ENCODE measurements around the gene NMNAT3. TPM values are rescaled to one million over a fixed set of nuclear protein-coding genes. Genes with fewer than 3 reads are reported as not detected.

Gene NMNAT3
- total RNA-seq, 4 donors from 2014 or later, result 10.3 to 16.5 (median 12.6) TPM

DNA sequence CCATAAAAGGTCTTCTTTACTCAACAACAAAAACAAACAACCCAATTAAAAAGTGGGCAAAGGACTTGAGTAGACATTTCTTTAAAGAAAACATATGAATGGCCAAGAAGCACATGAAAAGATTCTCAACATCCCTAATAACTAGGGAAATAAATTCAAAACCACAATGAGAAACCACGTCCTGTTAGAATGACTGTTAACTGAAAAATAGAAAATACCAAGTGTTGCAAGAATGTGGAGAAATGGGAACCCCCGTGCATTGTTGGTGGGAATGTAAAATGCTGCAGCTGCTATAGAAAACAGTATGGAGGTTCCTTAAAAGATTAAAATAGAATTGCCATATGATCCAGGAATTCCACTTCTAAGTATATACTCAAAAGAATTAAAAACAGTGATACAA lies 34.8 kb downstream of the NMNAT3 start:
- TF ChIP-seq POLR2A (IDR thresholded peaks at IDR 0.05) (no peak), CTCF (IDR thresholded peaks at IDR 0.05) (no peak)
- Histone ChIP-seq H3K4me3 (replicated peaks in 1 of 3) (no peak overlapping the region), H3K36me3 (no peaks in the 10 kb centered on the region), H3K9me3 (no peaks in the 10 kb centered on the region), H3K27me3 (no peaks in the 10 kb centered on the region), H3K27ac (no peak overlapping the region), H3K4me1 (no peaks in the 10 kb centered on the region)
- intact Hi-C loops (cut with DNase I), result no loop called here
- no peak for DNase-seq
- 76 to 84% methylated on average over 2 of the region's 2 CpGs for WGBS, 2 donors

DNA sequence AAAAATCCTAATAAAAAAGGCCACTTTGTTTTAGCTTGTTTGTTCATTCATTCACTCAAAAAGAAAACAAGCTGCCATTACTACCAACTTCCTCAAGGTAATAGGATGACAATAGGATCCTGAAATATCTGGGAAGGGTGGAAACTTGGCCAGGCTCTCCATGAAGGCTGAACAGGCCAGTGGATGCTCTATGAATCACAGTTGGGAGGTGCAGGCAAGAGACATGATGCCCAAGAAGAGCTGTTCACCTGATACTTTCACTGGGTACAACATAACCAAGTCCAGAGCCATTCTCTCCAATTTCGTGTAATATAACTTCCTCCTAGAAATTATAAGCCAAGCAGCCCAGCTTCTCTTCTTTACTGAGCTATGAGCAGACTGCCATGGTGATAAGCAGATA lies 37.3 kb downstream of the NMNAT3 start:
- Histone ChIP-seq H3K36me3 (no peaks in the 10 kb centered on the region), H3K27me3 (no peaks in the 10 kb centered on the region), H3K9me3 (no peaks in the 10 kb centered on the region), H3K27ac (no peak overlapping the region), H3K4me3 (replicated peaks in 1 of 3) (no peak overlapping the region), H3K4me1 (no peaks in the 10 kb centered on the region)
- DNase-seq, result no peak
- WGBS, 2 donors, result 79 to 94% methylated on average over 1 of the region's 1 CpG
- intact Hi-C loops (cut with DNase I), result no loop called here
- TF ChIP-seq POLR2A (IDR thresholded peaks at IDR 0.05), result no peak
- no peak for TF ChIP-seq CTCF (IDR thresholded peaks at IDR 0.05)

DNA sequence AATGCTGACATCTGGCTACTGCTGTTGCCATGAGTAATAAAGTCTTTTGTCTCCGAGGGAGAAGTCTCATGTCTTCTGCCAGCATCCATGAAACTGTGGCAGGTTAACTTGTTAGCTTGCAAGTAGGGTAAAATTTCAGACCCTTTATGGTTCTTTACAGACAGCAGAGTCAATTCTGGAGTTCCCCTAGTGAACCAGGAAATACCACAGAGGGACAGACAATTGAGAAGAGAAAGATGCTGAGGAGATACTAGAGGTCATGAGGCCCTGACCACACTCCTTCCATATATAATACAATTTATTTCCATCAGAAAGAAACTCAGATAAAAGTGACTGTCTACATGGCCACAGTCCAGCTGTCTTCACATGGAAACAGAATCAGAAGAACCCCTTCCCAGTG lies 38.1 kb downstream of the NMNAT3 start:
- Histone ChIP-seq H3K27ac (no peak overlapping the region), H3K4me3 (replicated peaks in 1 of 3) (no peak overlapping the region), H3K36me3 (no peaks in the 10 kb centered on the region), H3K4me1 (no peaks in the 10 kb centered on the region), H3K27me3 (no peaks in the 10 kb centered on the region), H3K9me3 (no peaks in the 10 kb centered on the region)
- intact Hi-C loops (cut with DNase I), result no loop called here
- WGBS, 2 donors, result 65 to 68% methylated on average over 1 of the region's 1 CpG
- TF ChIP-seq POLR2A (IDR thresholded peaks at IDR 0.05) (no peak), CTCF (IDR thresholded peaks at IDR 0.05) (no peak)
- DNase-seq, result no peak

DNA sequence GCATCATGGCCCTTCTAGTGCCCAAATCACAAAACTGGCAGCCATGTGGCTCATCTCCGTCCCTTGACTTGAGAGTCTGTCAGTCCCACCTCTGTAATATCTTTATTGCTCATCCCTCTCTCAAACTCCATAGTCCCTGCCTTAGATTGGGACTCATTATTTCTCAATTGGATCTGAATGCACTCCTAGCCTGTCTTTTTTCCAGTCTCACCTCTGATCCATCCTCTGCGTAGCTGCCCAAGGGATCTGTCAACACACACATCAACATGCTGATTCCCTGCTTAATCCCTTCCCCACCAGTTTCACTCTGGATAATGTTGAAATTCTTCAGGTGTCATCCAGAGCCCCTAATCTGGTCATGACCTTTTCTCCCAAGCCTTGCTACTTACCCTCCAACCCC lies 39.3 kb downstream of the NMNAT3 start:
- no peak for DNase-seq
- H3K27ac ChIP-seq, result no peak overlapping the region
- H3K36me3 ChIP-seq, result no peaks in the 10 kb centered on the region
- 97 to 99% methylated on average over 2 of the region's 2 CpGs for WGBS, 2 donors
- H3K27me3 ChIP-seq, result no peaks in the 10 kb centered on the region
- no peaks in the 10 kb centered on the region for H3K9me3 ChIP-seq
- no peaks in the 10 kb centered on the region for H3K4me1 ChIP-seq
- no peak overlapping the region for H3K4me3 ChIP-seq (replicated peaks in 1 of 3)
- intact Hi-C loops (cut with DNase I), result no loop called here
- TF ChIP-seq CTCF (IDR thresholded peaks at IDR 0.05) (no peak), POLR2A (IDR thresholded peaks at IDR 0.05) (no peak)

DNA sequence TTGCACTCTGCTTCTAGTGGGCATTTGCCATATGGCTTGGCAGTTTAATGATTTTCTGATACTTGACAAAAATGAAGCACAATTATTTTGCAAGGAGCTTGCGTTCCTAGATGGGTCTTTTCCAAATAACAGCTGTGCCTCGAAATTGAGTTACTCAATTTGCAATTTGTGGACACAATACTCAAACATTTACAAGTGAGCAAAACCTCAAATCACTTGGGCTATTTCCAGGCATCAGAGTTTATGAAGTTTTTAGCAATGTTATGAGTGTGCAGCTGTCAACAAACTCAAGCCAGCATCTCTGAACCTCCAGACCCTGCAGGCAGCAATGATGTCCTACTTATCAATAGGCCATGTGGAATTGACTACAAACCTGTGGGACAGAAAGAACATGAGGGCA lies 41.3 kb downstream of the NMNAT3 start:
- intact Hi-C loops (cut with DNase I), result no loop called here

More for the DNA sequence above, 41.3 kb downstream of the NMNAT3 start:
- no peaks in the 10 kb centered on the region for H3K36me3 ChIP-seq
- TF ChIP-seq CTCF (IDR thresholded peaks at IDR 0.05), result no peak
- TF ChIP-seq POLR2A (IDR thresholded peaks at IDR 0.05), result no peak
- no peaks in the 10 kb centered on the region for H3K9me3 ChIP-seq
- 94 to 95% methylated on average over 2 of the region's 2 CpGs for WGBS, 2 donors
- H3K27me3 ChIP-seq, result no peaks in the 10 kb centered on the region
- no peak overlapping the region for H3K27ac ChIP-seq
- H3K4me1 ChIP-seq, result no peaks in the 10 kb centered on the region
- no peak for DNase-seq
- no peak overlapping the region for H3K4me3 ChIP-seq (replicated peaks in 1 of 3)

Data from thyroid gland (tissue), 4 donors.